B cell (primary cell): ENCODE measurements around the gene ARFGAP1. TPM values are rescaled to one million over a fixed set of nuclear protein-coding genes. Genes with fewer than 3 reads are reported as not detected.

Experiments used
- ATAC-seq: fragments of 200-7000 bp; cut with Tn5 transposase; one replicate; pipeline ENCODE4 v1.10.0; 2021; ENCODE audit warnings: low read depth, mild to moderate bottlenecking, moderate number of reproducible peaks, moderate library complexity
- CTCF ChIA-PET: fragments of 350-600 bp; sonication (Branson Sonifier 250); formaldehyde crosslinking; loops from one replicate; lab custom pipeline; 2021; ENCODE audit warnings: antibody characterized with exemption, inconsistent platforms; lab: Charles Lee
- POLR2A ChIA-PET: fragments of 350-600 bp; sonication (Branson Sonifier 250); formaldehyde crosslinking; loops from one replicate; lab custom pipeline; 2021; ENCODE audit warnings: antibody characterized with exemption; lab: Charles Lee
- DNase-seq: peaks from one replicate; pipeline ENCODE4 v3.0.0; 2013
- H2AFZ ChIP-seq: 2 replicates; pipeline ENCODE4 v1.6.1; 2012; ENCODE audit warnings: mild to moderate bottlenecking, low read depth, low read length; ENCODE audit not compliant: insufficient read depth, poor library complexity, severe bottlenecking
- H3K27ac ChIP-seq, 2 donors: 1 replicate in 1 of 2; 2 replicates in 1 of 2; pipeline ENCODE4 v1.5.1; 2012 to 2013; ENCODE audit warnings: low read length in 2 of 2, mild to moderate bottlenecking in 2 of 2, moderate library complexity in 1 of 2
- H3K27me3 ChIP-seq, 4 experiments: fragments of 200-600 bp in 1 of 4; sonication (generic) in 1 of 4; replicated peaks in 1 of 4; 1 replicate in 2 of 4; 2 replicates in 2 of 4; pipeline versions ENCODE4 v1.6.1 to v1.7.0; 2013 to 2016; ENCODE audit warnings: low read length in 3 of 4, mild to moderate bottlenecking in 2 of 4, mixed read lengths in 1 of 4, moderate library complexity in 1 of 4; ENCODE audit not compliant: insufficient read depth in 4 of 4, control insufficient read depth in 3 of 4; ENCODE audit errors: control extremely low read depth in 1 of 4
- H3K36me3 ChIP-seq, 2 experiments: replicated peaks in 1 of 2; 1 replicate in 1 of 2; 2 replicates in 1 of 2; pipeline versions ENCODE4 v1.6.1 to v1.7.1; 2013; ENCODE audit warnings: low read length in 1 of 2; ENCODE audit not compliant: insufficient read depth in 2 of 2, control insufficient read depth in 1 of 2; ENCODE audit errors: control extremely low read depth in 1 of 2, extremely low read depth in 1 of 2
- H3K4me1 ChIP-seq, 2 donors: fragments of 200-600 bp in 1 of 2; sonication (generic) in 1 of 2; 1 replicate in 1 of 2; 2 replicates in 1 of 2; pipeline versions ENCODE4 v1.5.1 to v1.6.1; 2013 to 2017; ENCODE audit warnings: low read length in 2 of 2; ENCODE audit not compliant: control insufficient read depth in 2 of 2, insufficient read depth in 2 of 2
- H3K4me2 ChIP-seq: replicated peaks from 2 replicates; pipeline ENCODE3; 2012; ENCODE audit warnings: mild to moderate bottlenecking, low read depth, low read length; ENCODE audit not compliant: poor library complexity, severe bottlenecking
- H3K4me3 ChIP-seq, 5 experiments: fragments of 200-600 bp in 1 of 5; sonication (generic) in 1 of 5; 1 replicate in 3 of 5; 2 replicates in 2 of 5; pipeline versions ENCODE4 v1.5.1 to v1.7.0; 2011 to 2016; ENCODE audit warnings: low read length in 4 of 5, mild to moderate bottlenecking in 4 of 5, low read depth in 2 of 5, control low read depth in 1 of 5, moderate library complexity in 1 of 5; ENCODE audit not compliant: insufficient read depth in 1 of 5; ENCODE audit errors: control extremely low read depth in 1 of 5, extremely low read depth in 1 of 5
- H3K79me2 ChIP-seq: fragments of 200-600 bp; sonication (generic); one replicate; pipeline ENCODE4 v1.6.0; 2016; ENCODE audit warnings: low read length; ENCODE audit not compliant: control insufficient read depth, insufficient read depth
- H3K9ac ChIP-seq: fragments of 200-600 bp; sonication (generic); 2 replicates; pipeline ENCODE4 v1.6.1; 2017; ENCODE audit warnings: mild to moderate bottlenecking, low read length, moderate library complexity
- H3K9me3 ChIP-seq, 3 donors: one replicate each; pipeline versions ENCODE4 v1.6.1 to v1.7.1; 2013; ENCODE audit warnings: low read length in 2 of 3; ENCODE audit not compliant: control insufficient read depth in 2 of 3, insufficient read depth in 1 of 3; ENCODE audit errors: control extremely low read depth in 1 of 3
- H4K20me1 ChIP-seq: 2 replicates; pipeline ENCODE4 v1.6.0; 2012; ENCODE audit warnings: mild to moderate bottlenecking, low read length; ENCODE audit not compliant: insufficient read depth, control insufficient read depth, poor library complexity, severe bottlenecking
- H3K27ac Mint-ChIP-seq: one replicate; pipeline ENCODE4 v1.8.0; 2021; ENCODE audit warnings: mixed read lengths
- H3K27me3 Mint-ChIP-seq: one replicate; pipeline ENCODE4 v1.8.0; 2021; ENCODE audit warnings: mixed read lengths
- H3K4me1 Mint-ChIP-seq: one replicate; pipeline ENCODE4 v1.8.0; 2021; ENCODE audit warnings: mixed read lengths
- H3K4me3 Mint-ChIP-seq: one replicate; pipeline ENCODE4 v1.8.0; 2021; ENCODE audit warnings: mixed read lengths
- H3K9me3 Mint-ChIP-seq: one replicate; pipeline ENCODE4 v1.8.0; 2022; ENCODE audit warnings: mixed read lengths; ENCODE audit not compliant: insufficient read depth
- CTCF ChIP-seq: fragments of 200-600 bp; IDR thresholded peaks from one replicate; pipeline ENCODE4 v1.8.0; 2022; ENCODE audit warnings: antibody characterized with exemption, mild to moderate bottlenecking
- EZH2 ChIP-seq: IDR thresholded peaks from 2 replicates; pipeline ENCODE4 v1.6.1; 2012; ENCODE audit warnings: borderline replicate concordance, low read depth, mild to moderate bottlenecking, moderate library complexity, low read length; ENCODE audit not compliant: insufficient read depth, poor library complexity, severe bottlenecking
- WGBS: methylation state at CpG from one replicate; pipeline ENCODE4 v1.1.5; 2013; ENCODE audit warnings: missing lambda C conversion rate; ENCODE audit not compliant: insufficient coverage; 5-methylcytosine and 5-hydroxymethylcytosine counted together
- intact Hi-C: fragments of 100-400 bp; cut with micrococcal nuclease; formaldehyde crosslinking; loops from one replicate; pipeline ENCODE4 v1.10.0; 2022
- polyA plus RNA-seq: library from polyadenylated mRNA; depleted of rRNA; stranded (reverse); fragments of >200 nt; gene quantifications from 2 replicates; pipeline ENCODE4 v1.2.3, GENCODE V29; 2012
- total RNA-seq, 2 donors: library from RNA; stranded (reverse); fragments of 120-200 nt in 1 of 2; gene quantifications; 1 replicate in 1 of 2; 2 replicates in 1 of 2; pipeline versions ENCODE4 v1.2.3 to v1.2.4, GENCODE V29; 2013 to 2022

ARFGAP1 gene
- total and polyA plus RNA-seq, 2 donors (not counting 1 experiment from before 2014, with no cell fraction given), result 83.2 to 99.4 TPM

- no peak for ATAC-seq
- DNase-seq, result no peak
- H3K4me1 ChIP-seq, result no peaks in the 10 kb centered on the region
- H3K9ac ChIP-seq, result no peak overlapping the region
- H3K4me1 Mint-ChIP-seq, result no peaks in the 10 kb centered on the region
- H3K4me2 ChIP-seq, result no peak overlapping the region
- no peaks in the 10 kb centered on the region for H3K79me2 ChIP-seq
- no peak overlapping the region for H2AFZ ChIP-seq
- H3K9me3 ChIP-seq, result peaks cover 0 to 32% (median 4%) of the 10 kb centered on the region in 3 donors
- intact Hi-C loops, result no loop called here
- H3K4me3 ChIP-seq, result no peak overlapping the region
- peaks cover 28% of the 10 kb centered on the region for H3K27me3 Mint-ChIP-seq
- no peak overlapping the region for H3K27ac ChIP-seq
- ChIA-PET CTCF (no interaction called here), POLR2A (no interaction called here)
- H3K9me3 Mint-ChIP-seq, result peaks cover 5% of the 10 kb centered on the region
- no peak overlapping the region for H3K27ac Mint-ChIP-seq
- no peak overlapping the region for H3K4me3 Mint-ChIP-seq
- H3K27me3 ChIP-seq, result peaks cover 0 to 19% (median 1%) of the 10 kb centered on the region in 4 experiments
- H3K36me3 ChIP-seq, result no peaks in the 10 kb centered on the region
- WGBS, result no CpG with 5 or more reads among the region's 1 CpG
- no peaks in the 10 kb centered on the region for H4K20me1 ChIP-seq
- TF ChIP-seq CTCF, result no peak
- no peak for TF ChIP-seq EZH2
These were observed 29.1 kb downstream of the ARFGAP1 start for GRCh38 chr20:63301671-63302070.

GRCh38 chr20:63303095-63303666 lies 30.6 kb downstream of the ARFGAP1 start:
- Histone ChIP-seq H3K4me2 (no peak overlapping the region), H3K4me1 (no peaks in the 10 kb centered on the region), H3K4me3 (no peak overlapping the region), H3K9ac (no peak overlapping the region), H3K79me2 (no peaks in the 10 kb centered on the region), H3K27me3 (peaks cover 0 to 11% (median 1%) of the 10 kb centered on the region in 4 experiments), H3K9me3 (peaks cover 0 to 32% (median 4%) of the 10 kb centered on the region in 3 donors), H3K27ac (no peak overlapping the region), H3K36me3 (no peaks in the 10 kb centered on the region), H2AFZ (no peak overlapping the region), H4K20me1 (no peaks in the 10 kb centered on the region)
- ChIA-PET POLR2A (no interaction called here), CTCF (no interaction called here)
- WGBS, result 76% methylated on average over 2 of the region's 5 CpGs
- peaks cover 5% of the 10 kb centered on the region for H3K9me3 Mint-ChIP-seq
- TF ChIP-seq CTCF (no peak), EZH2 (no peak)
- no peak overlapping the region for H3K27ac Mint-ChIP-seq
- no peaks in the 10 kb centered on the region for H3K4me1 Mint-ChIP-seq
- H3K4me3 Mint-ChIP-seq, result no peak overlapping the region
- no peak for DNase-seq
- no peak for ATAC-seq
- peaks cover 24% of the 10 kb centered on the region for H3K27me3 Mint-ChIP-seq
- intact Hi-C loops, result no loop called here
